Fibroblast of villous mesenchyme (primary cell): ENCODE measurements around the gene ACOX2. TPM values are rescaled to one million over a fixed set of nuclear protein-coding genes. Genes with fewer than 3 reads are reported as not detected.
"Not testable (repeated sequence)": the region's sequence is repeated elsewhere in the genome, so short reads cannot be mapped to it uniquely, and the experiment has no call there.

Experiments used
- DNase-seq: peaks from one replicate; pipeline ENCODE4 v3.0.0-alpha.2; 2010; ENCODE audit warnings: low read depth
- H3K4me3 ChIP-seq: 2 replicates; pipeline ENCODE4 v1.5.1; 2011; ENCODE audit warnings: low read depth, mild to moderate bottlenecking, low read length
- total RNA-seq: library from RNA; depleted of rRNA; stranded (reverse); fragments of >200 nt; gene quantifications from 2 replicates; pipeline ENCODE4 v1.2.3, GENCODE V29; 2012
- TF ChIP-seq, protein P1 (sequence below): IDR thresholded peaks from 2 replicates; pipeline ENCODE4 v1.5.1; 2012; ENCODE audit warnings: low read depth, mild to moderate bottlenecking, low read length; ENCODE audit not compliant: insufficient read depth

Gene ACOX2
- total RNA-seq, 1 donor = 12.1 TPM

DNA sequence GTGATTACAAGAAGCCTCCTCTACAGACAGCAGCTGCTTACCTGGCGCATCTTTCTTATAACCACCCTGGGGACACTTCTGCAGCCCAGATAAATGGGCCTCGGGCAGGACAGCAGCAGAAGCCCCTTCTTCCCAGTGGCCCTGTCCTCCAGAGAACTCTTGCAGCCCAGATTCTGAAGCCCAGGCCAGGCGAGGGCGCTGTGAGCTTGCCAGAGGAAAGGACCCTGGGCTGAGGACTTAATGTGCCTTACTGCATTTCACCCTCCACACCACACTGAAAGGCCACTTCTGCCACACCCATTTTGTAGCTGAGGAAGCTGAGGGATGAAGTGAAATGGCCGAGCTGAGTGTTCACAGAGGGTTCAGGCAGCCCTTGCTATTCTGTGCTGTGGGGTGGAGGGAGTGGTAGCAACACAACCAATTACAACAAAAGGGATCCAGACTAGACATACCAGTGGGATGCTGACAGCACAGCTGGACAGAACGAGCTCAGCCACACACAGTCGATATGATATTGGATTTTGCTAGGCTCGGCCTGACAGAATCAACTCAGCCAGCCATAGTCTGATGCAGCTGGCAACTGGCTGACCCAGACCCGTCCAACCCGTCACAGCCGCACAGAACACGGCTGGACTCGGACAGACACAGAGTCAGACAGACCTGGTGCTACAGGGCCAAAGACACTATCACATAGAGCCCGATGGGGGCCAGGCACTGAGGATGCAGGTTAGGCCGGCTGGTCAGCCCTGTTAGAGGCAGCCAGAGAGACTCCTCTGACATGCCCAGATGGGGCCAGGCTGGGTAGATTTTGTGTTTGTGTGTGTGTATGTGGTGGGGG, 7.3 kb downstream of the ACOX2 start:
- no peak overlapping the region for H3K4me3 ChIP-seq
- peak; percentile 17 for DNase-seq
- TF ChIP-seq, protein P1, sequence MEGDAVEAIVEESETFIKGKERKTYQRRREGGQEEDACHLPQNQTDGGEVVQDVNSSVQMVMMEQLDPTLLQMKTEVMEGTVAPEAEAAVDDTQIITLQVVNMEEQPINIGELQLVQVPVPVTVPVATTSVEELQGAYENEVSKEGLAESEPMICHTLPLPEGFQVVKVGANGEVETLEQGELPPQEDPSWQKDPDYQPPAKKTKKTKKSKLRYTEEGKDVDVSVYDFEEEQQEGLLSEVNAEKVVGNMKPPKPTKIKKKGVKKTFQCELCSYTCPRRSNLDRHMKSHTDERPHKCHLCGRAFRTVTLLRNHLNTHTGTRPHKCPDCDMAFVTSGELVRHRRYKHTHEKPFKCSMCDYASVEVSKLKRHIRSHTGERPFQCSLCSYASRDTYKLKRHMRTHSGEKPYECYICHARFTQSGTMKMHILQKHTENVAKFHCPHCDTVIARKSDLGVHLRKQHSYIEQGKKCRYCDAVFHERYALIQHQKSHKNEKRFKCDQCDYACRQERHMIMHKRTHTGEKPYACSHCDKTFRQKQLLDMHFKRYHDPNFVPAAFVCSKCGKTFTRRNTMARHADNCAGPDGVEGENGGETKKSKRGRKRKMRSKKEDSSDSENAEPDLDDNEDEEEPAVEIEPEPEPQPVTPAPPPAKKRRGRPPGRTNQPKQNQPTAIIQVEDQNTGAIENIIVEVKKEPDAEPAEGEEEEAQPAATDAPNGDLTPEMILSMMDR = peak; percentile 36

DNA sequence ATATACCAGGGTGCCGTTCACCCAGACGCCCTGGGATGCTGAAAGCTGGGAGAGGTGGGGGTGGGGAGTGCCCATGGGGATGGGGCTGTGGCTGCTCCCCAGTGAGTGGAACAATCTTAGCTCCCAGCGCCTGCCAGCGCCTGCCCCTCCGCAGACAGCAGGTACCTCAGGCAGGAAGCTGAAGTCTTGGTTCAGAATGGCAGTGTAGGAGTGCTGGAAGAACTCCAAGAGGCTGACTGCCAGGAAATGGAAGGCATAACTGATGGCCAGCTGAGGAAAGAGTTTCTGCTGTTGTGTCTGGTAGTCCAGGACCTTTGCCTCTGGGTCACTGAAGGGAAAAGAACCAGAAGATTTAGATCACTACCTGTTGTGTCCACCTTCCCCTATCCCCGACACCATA, 8.4 kb downstream of the ACOX2 start:
- H3K4me3 ChIP-seq = no peak overlapping the region
- TF ChIP-seq, protein P1 = no peak
- DNase-seq = peak; percentile 32

DNA sequence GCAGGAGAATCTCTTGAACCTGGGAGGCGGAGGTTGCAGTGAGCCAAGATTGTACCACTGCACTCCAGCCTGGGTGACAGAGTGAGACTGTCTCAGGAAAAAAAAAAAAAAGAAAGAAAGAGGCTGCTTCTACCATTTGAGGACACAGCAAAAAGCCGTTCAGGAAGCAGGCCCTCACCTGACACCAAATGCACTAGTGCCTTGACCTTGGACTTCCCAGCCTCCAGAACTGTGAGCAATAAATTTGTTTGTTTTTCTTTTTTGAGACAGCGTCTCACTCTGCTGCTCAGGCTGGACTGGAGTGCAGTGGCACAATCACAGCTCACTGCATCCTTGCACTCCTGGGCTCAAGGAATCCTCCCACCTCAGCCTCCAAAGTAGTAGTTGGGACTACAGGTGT, 9.6 kb downstream of the ACOX2 start:
- DNase-seq, H3K4me3 ChIP-seq: not testable (repeated sequence)

DNA sequence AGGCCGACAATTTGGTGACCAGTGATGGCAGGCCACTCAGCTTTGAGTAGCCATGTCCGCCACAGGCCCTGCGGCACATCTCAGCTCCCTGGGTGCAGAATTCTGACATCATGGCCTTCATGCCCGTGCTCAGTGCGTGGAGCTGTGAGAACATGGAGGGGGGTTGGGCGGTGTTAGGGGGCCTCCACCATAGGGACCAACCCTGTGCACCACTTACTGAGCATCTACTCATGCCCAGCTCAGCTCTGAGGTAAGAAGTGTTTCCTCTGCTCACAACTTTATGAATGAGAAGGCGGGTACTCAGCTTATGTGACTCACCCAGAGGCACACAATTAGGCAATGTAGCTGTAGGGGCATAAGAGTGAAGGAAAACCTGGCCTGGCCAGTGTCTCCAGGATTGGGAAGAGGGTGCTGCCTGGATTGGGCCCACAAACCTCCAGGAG, 10.5 kb downstream of the ACOX2 start:
- TF ChIP-seq, protein P1 = no peak

DNA sequence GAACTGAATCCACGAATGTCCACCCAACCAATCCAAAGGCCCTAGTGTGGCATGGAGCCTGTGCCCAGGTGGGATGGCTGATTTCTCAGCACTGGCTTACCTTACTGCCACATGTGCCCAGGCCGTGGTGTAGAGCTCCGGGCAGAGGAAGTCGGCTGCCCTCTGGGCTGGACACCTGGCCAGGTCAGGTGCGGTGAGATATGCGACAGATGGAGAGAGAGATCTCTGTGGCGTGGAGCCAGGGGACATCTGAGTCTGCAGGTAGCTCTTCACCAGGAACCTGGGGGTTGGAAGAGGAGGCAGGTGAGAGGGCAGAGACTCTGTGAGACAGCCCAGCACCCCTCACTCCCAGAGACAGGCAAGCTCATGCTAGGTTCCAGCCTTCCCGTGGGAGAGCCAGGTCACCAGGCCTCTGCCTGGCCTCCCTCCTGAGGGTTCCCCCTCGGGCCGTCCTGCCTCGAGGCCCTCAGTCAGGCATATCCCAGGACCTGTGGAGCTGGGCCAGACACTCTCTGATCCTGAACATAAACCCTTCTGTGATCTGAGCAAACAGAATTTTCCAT, 12.6 kb downstream of the ACOX2 start:
- DNase-seq = no peak
- TF ChIP-seq, protein P1 = no peak
- H3K4me3 ChIP-seq = no peak overlapping the region

More for the DNA sequence above, 10.5 kb downstream of the ACOX2 start:
- peak; percentile 89 for DNase-seq
- no peak overlapping the region for H3K4me3 ChIP-seq

DNA sequence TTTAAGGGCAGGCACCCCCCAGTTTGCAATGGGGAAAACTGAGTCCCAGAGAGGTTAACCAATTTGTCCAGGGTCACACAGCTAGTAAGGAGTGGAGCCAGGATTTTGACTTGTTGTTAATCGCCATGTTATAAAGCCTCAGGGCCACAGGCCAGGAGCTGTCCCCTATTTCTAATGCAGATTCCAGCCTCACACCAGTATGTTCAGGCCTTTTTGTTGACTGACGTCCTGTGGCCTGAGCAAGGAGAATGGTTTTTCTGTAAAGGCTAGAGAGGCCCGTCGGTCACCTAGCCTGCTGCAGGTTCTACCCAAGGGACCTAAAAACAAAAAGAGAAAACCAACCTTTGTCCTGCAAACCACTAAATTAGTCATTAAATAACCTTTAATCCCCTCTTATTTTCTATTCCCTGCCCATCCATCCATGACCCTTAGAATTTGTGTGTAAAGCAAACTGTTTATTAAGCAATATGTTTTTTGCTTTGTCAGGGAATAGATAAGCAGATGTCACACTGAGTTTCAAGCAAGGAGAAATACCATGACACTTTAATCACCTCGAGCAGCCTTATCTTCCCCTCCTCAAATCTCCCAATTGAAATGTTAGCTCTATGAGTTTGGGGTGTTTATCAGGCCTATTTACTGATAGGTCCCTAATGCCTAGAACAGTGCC, 14.1 kb downstream of the ACOX2 start:
- H3K4me3 ChIP-seq = no peak overlapping the region
- TF ChIP-seq, protein P1 = no peak
- DNase-seq = no peak
